ENCODE measurements around the gene CUBN. TPM values are rescaled to one million over a fixed set of nuclear protein-coding genes. Genes with fewer than 3 reads are reported as not detected.

The CUBN gene
- total RNA-seq, 1 donor from 2014 or later, result 0.30 TPM

DNA sequence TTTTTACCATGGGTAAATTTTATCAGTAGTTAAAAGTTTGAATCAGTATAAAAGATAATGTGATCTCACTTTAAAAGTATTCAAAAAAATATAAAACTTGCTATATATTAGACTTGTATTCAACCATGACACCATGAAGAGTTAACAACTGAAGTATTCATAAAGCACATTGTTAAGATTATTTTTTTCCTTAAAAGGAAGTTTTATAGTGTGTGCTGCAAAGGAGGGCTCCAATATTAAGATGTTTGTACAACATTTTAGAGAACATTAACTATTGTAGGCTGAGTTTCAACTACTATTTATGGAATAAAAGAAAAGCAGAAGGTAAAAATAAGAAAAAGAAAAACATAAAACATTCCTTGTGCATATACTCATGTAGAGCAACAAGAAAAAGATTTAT, 24.5 kb upstream of the CUBN start:
- intact Hi-C loops (cut with micrococcal nuclease), result no loop called here
- no peak overlapping the region for H3K27ac Mint-ChIP-seq
- H3K36me3 Mint-ChIP-seq (ENCODE audit: low read depth), result no peaks in the 10 kb centered on the region
- H3K27me3 Mint-ChIP-seq (ENCODE audit: low read depth), result peaks cover 1% of the 10 kb centered on the region
- H3K9me3 Mint-ChIP-seq, result no peaks in the 10 kb centered on the region
- no peak for DNase-seq (ENCODE audit: low spot score)
- no peak overlapping the region for H3K4me3 Mint-ChIP-seq (ENCODE audit: low read depth)
- peaks cover 2% of the 10 kb centered on the region for H3K4me1 Mint-ChIP-seq (ENCODE audit: low read depth)

DNA sequence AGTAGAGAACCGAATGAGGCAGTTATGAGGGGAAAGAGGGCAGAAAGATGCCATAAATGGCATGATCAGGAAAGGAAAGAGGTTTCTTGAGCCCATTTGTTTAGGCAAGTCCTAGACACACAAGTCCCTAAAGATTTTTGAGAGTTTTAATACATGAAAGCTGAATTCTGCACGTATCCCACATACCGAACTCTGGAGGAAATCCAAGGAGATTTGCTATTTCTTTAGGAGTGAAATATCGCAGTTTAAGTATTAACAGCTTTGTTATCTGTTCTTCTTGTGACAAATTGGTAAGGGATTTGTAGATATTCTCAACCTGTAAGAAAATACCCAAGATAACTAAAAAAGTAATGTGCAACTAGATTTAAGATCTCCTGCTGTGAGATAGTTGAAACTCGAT, 23.7 kb upstream of the CUBN start:
- intact Hi-C loops (cut with micrococcal nuclease), result no loop called here

DNA sequence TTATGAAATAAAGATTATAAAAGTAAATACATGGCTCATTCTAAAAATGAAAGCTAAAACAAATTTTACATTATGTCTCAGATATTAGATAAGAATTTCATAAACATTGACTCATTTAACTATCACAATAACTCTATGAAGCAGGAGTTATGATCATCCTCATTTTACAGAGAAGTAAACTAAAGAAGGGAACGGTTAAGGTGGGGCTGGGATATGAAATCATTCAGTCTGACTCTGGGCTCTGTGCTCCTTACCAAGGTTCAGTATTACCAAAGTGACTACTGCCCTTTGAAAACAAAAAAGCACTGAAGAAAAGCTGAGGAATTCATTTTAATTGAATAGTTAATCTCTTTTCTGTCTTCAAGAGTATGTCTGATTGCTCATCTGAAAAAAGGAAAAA, 22.1 kb upstream of the CUBN start:
- no peaks in the 10 kb centered on the region for H3K36me3 Mint-ChIP-seq (ENCODE audit: low read depth)
- intact Hi-C loops (cut with micrococcal nuclease), result no loop called here

More for the DNA sequence above, 23.7 kb upstream of the CUBN start:
- H3K27me3 Mint-ChIP-seq (ENCODE audit: low read depth), result peaks cover 1% of the 10 kb centered on the region
- no peaks in the 10 kb centered on the region for H3K9me3 Mint-ChIP-seq
- no peak overlapping the region for H3K27ac Mint-ChIP-seq
- no peak for DNase-seq (ENCODE audit: low spot score)
- no peaks in the 10 kb centered on the region for H3K36me3 Mint-ChIP-seq (ENCODE audit: low read depth)
- no peak overlapping the region for H3K4me3 Mint-ChIP-seq (ENCODE audit: low read depth)
- peaks cover 2% of the 10 kb centered on the region for H3K4me1 Mint-ChIP-seq (ENCODE audit: low read depth)

DNA sequence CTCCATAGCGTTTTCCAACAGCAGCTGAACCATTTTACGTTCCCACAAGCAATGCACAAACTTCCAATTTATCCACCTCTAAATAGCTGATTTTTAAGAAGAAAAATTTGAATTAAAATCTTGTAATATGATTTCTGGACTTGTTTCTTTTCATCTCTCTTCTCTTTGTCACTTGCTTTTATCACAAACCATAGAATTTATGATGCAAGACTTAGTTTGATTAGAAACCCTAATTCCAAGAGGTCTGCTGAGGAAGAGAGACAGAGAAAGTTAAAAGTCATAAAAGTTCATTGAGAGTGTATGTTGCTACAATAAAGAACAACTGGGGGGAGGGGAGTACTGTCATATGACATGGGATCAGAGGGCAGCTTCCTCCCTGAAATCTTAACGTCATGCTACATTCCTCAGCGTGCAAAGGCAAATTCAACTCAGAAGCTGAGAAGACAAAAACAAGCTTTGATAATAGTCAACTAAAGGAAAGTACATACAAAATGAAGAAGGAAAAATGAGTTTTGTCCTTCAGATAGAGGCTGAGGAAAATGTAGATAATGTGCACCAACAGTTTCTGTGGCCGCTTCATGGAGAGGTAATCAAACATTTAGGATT, 18.4 kb upstream of the CUBN start:
- H3K36me3 Mint-ChIP-seq (ENCODE audit: low read depth), result no peaks in the 10 kb centered on the region
- H3K4me3 Mint-ChIP-seq (ENCODE audit: low read depth), result no peak overlapping the region
- no peak for DNase-seq (ENCODE audit: low spot score)
- H3K9me3 Mint-ChIP-seq, result no peaks in the 10 kb centered on the region
- no peak overlapping the region for H3K27ac Mint-ChIP-seq
- H3K4me1 Mint-ChIP-seq (ENCODE audit: low read depth), result peaks cover 26% of the 10 kb centered on the region
- peaks cover 1% of the 10 kb centered on the region for H3K27me3 Mint-ChIP-seq (ENCODE audit: low read depth)
- intact Hi-C loops (cut with micrococcal nuclease), result no loop called here

More for the DNA sequence above, 22.1 kb upstream of the CUBN start:
- peaks cover 1% of the 10 kb centered on the region for H3K27me3 Mint-ChIP-seq (ENCODE audit: low read depth)
- H3K4me3 Mint-ChIP-seq (ENCODE audit: low read depth), result no peak overlapping the region
- no peak overlapping the region for H3K27ac Mint-ChIP-seq
- peaks cover 2% of the 10 kb centered on the region for H3K4me1 Mint-ChIP-seq (ENCODE audit: low read depth)
- H3K9me3 Mint-ChIP-seq, result no peaks in the 10 kb centered on the region
- no peak for DNase-seq (ENCODE audit: low spot score)

DNA sequence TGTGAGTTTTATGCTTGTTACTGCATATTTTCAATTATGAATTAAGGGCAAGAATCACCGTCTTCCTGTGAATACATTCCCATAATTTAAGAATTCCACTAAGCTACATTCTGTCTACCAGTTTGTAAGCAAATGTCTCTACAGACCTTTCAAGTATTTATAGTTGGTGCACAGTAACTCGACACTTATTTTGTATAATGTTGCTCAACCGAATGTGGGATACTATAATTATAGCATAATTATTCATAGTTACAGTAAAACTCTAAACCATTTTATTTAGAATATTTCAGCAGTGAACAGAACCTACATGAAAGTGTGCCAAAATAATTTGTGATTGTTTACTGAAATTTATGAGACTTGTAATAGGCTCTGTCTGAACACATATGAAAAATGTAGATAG, 17.3 kb upstream of the CUBN start:
- H3K4me1 Mint-ChIP-seq (ENCODE audit: low read depth), result peaks cover 30% of the 10 kb centered on the region
- peaks cover 1% of the 10 kb centered on the region for H3K27me3 Mint-ChIP-seq (ENCODE audit: low read depth)
- H3K36me3 Mint-ChIP-seq (ENCODE audit: low read depth), result no peaks in the 10 kb centered on the region
- no peak for DNase-seq (ENCODE audit: low spot score)
- no peak overlapping the region for H3K4me3 Mint-ChIP-seq (ENCODE audit: low read depth)
- intact Hi-C loops (cut with micrococcal nuclease), result no loop called here
- no peaks in the 10 kb centered on the region for H3K9me3 Mint-ChIP-seq
- no peak overlapping the region for H3K27ac Mint-ChIP-seq

DNA sequence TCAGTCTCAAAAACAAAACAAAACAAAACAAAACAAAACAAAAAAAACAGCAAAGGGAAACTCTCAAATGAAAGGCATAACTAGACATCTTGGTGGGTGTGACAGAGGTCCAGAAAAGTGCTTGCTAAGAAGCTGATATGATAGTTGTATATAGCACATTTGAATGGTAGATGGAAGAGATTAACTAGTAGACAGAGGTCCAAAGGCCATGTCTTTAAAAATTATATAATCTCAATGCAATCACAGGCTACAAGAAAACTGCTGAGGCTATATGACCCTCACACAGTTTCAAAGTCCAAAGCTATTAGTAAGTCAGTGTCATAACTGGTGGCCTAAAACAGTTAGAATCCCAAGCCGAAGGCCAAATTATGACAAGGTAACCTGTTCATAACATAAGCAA, 15.6 kb upstream of the CUBN start:
- intact Hi-C loops (cut with micrococcal nuclease), result loop anchor here (2.0 kb wide), 2 partner anchors 84 to 116 kb away; partner anchors contain the start of gene VIM
- no peak for DNase-seq (ENCODE audit: low spot score)
- H3K27me3 Mint-ChIP-seq (ENCODE audit: low read depth), result peaks cover 1% of the 10 kb centered on the region
- H3K4me3 Mint-ChIP-seq (ENCODE audit: low read depth), result no peak overlapping the region
- peaks cover 37% of the 10 kb centered on the region for H3K4me1 Mint-ChIP-seq (ENCODE audit: low read depth)
- no peaks in the 10 kb centered on the region for H3K9me3 Mint-ChIP-seq
- no peaks in the 10 kb centered on the region for H3K36me3 Mint-ChIP-seq (ENCODE audit: low read depth)
- peak overlapping the region; percentile 50 for H3K27ac Mint-ChIP-seq

DNA sequence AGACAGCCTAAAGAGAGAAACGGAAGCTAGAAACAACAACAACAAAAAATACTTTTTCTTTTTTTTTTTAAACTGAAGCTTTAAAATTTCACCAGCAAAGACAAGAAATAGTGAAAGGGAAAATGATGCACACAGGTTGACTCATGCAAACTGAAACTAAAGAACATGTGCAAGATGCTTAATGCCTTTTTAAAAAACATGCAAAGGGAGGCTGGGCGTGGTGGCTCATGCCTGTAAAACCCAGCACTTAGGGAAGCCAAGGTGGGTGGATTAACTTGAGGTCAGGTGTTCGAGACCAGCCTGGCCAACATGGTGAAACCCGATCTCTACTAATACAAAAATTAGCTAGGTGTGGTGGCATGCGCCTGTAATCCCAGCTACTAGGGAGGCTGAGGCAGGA, 15.1 kb upstream of the CUBN start:
- DNase-seq (ENCODE audit: low spot score), result peak; percentile 50
- H3K4me1 Mint-ChIP-seq (ENCODE audit: low read depth), result peaks cover 37% of the 10 kb centered on the region
- H3K4me3 Mint-ChIP-seq (ENCODE audit: low read depth), result no peak overlapping the region
- peaks cover 1% of the 10 kb centered on the region for H3K27me3 Mint-ChIP-seq (ENCODE audit: low read depth)
- intact Hi-C loops (cut with micrococcal nuclease), result loop anchor here (1.0 to 2.0 kb wide), 3 partner anchors 84 to 142 kb away; partner anchors contain the start of gene VIM
- peak overlapping the region; percentile 50 for H3K27ac Mint-ChIP-seq
- H3K9me3 Mint-ChIP-seq, result no peaks in the 10 kb centered on the region
- H3K36me3 Mint-ChIP-seq (ENCODE audit: low read depth), result no peaks in the 10 kb centered on the region

DNA sequence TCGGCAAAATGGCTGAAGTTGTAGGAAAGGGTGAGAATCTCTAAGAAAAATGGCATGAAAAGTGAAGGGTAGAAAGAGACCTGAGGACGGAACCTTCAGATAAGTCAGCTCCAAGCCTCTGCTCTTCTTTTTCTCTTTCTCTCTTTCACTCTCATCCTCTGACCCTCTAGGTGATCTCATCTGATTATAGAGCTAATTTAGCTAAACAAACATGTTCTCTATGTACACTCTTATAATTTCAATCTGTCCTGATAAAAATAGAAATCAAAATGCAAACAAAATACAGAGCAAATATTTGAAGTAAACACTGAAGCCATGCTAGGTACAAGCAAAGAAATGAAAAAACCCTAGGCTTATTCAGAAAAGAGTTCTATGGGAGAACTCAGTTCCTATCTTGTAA, 14.4 kb upstream of the CUBN start:
- H3K36me3 Mint-ChIP-seq (ENCODE audit: low read depth), result no peaks in the 10 kb centered on the region
- no peaks in the 10 kb centered on the region for H3K9me3 Mint-ChIP-seq
- H3K4me1 Mint-ChIP-seq (ENCODE audit: low read depth), result peaks cover 37% of the 10 kb centered on the region
- no peak overlapping the region for H3K27ac Mint-ChIP-seq
- intact Hi-C loops (cut with micrococcal nuclease), result loop anchor here (1.0 to 2.0 kb wide), 3 partner anchors 85 to 142 kb away; partner anchors contain the start of gene VIM
- DNase-seq (ENCODE audit: low spot score), result no peak
- no peak overlapping the region for H3K4me3 Mint-ChIP-seq (ENCODE audit: low read depth)
- peaks cover 5% of the 10 kb centered on the region for H3K27me3 Mint-ChIP-seq (ENCODE audit: low read depth)

DNA sequence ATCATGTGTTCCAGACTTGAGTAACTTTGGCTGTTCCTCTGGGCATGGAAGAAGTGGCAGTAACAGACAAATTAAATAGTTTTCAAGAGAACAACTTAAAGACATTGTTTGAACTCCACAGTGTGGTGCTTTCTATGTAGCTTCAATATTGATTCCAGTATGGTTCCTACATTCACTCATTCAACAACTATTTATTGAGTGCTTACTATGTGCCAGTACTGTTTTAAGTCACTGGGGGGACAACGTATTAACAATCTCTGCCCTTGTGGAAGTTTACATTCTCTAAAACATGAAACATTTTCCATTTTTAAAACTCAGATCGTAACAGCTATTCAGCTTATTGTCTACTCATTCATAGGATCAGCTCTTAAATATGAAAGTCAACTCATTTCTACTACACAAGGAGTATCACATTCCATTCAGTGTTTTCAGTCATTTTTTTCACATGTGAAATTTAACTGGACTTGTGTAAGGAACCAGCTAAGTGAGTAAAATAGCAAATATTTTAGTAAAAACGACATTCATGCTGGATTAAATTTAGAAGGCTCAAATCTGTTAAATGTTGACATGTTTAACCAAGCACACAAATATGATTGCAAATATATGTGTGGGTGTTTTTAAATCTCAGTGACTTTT, 13.6 kb upstream of the CUBN start:
- Mint-ChIP-seq H3K27me3 (ENCODE audit: low read depth) (peaks cover 5% of the 10 kb centered on the region), H3K27ac (no peak overlapping the region), H3K36me3 (ENCODE audit: low read depth) (no peaks in the 10 kb centered on the region), H3K4me1 (ENCODE audit: low read depth) (peaks cover 37% of the 10 kb centered on the region), H3K4me3 (ENCODE audit: low read depth) (no peak overlapping the region), H3K9me3 (no peaks in the 10 kb centered on the region)
- intact Hi-C loops (cut with micrococcal nuclease), result no loop called here
- DNase-seq (ENCODE audit: low spot score), result no peak

DNA sequence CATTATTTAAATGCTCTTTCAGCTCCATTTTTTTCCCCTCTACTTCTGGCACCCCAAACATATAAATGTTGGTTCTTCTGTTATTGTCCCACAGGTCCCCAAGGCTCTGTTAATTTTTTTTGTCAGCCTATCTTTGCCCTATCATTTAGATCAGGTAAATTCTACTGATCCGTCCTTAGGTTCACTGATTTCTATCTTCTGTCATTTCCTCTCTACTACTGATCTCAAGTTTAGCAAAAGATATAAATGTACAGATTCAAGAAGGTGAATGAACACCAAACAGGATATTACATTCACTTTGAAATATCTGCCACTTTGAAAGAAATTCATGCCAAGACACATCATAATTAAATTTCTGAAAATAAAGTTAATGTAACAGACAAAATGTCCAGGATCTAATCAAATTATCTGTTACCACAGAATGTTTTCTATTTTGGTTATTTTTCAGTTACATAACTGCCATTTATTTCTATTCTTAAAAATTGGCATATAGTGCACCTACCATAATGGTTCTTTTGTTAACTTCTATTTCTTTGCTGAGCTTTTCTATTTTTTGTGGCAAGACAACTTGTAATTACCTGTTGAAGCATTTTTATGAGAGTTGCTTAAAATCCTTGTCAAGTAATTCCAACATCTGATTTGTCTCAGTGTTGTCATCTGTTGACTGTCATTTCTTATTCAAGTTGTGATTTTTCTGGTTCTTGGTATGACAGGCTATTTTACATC, 12.1 kb upstream of the CUBN start:
- H3K4me3 Mint-ChIP-seq (ENCODE audit: low read depth), result no peak overlapping the region
- intact Hi-C loops (cut with micrococcal nuclease), result no loop called here
- peaks cover 10% of the 10 kb centered on the region for H3K27me3 Mint-ChIP-seq (ENCODE audit: low read depth)
- H3K4me1 Mint-ChIP-seq (ENCODE audit: low read depth), result peaks cover 37% of the 10 kb centered on the region
- no peak overlapping the region for H3K27ac Mint-ChIP-seq
- no peak for DNase-seq (ENCODE audit: low spot score)
- H3K36me3 Mint-ChIP-seq (ENCODE audit: low read depth), result no peaks in the 10 kb centered on the region
- H3K9me3 Mint-ChIP-seq, result no peaks in the 10 kb centered on the region

DNA sequence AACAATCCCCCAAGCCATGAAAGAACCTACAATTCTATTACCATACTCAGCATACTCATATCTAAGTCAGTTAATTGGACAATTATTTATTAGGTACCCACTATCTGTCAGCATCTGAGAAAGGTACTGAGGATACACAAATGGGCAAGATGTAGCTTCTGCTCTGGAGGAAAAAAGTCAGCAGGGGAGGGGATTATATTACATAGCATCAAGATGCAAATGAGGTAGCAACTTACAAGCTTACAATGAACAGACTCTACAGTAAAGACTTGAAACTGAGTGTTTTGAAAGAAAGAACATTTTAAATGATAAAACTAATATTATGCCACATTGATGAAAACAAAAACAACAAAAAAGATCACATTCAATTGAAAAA, 10.8 kb upstream of the CUBN start:
- Mint-ChIP-seq H3K4me3 (ENCODE audit: low read depth) (no peak overlapping the region), H3K9me3 (no peaks in the 10 kb centered on the region), H3K27me3 (ENCODE audit: low read depth) (peaks cover 13% of the 10 kb centered on the region), H3K36me3 (ENCODE audit: low read depth) (no peaks in the 10 kb centered on the region), H3K27ac (no peak overlapping the region), H3K4me1 (ENCODE audit: low read depth) (peaks cover 30% of the 10 kb centered on the region)
- intact Hi-C loops (cut with micrococcal nuclease), result no loop called here
- DNase-seq (ENCODE audit: low spot score), result no peak

DNA sequence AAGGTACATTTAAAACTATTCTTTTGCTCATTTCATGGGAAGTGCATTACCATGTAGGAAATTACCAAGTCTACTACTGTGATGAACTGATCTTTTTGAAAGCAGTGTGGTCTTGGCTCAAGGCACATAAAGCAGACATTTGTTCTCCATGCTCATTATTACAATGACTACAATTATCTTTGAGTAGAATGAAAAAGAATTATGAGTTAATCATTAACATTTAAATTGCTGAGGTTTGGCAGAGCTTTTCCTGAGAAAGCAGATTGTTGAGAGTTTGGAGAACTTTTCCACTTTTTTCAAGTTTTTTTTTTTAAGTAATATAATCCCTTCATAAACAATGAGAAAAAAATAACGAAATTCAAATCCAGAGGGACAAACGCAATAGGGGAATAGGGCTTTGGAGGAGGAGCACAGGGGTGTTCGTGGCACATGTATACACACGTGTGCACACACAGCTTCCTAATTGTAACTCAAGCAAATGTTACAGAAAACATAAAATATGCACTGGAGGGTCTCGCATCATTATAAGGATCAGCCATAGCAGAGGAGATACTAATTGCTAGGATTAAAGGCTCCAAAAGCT, 8.9 kb upstream of the CUBN start:
- no peak for DNase-seq (ENCODE audit: low spot score)
- no peak overlapping the region for H3K27ac Mint-ChIP-seq
- no peak overlapping the region for H3K4me3 Mint-ChIP-seq (ENCODE audit: low read depth)

More for the DNA sequence above, 8.9 kb upstream of the CUBN start:
- Mint-ChIP-seq H3K27me3 (ENCODE audit: low read depth) (peaks cover 20% of the 10 kb centered on the region), H3K36me3 (ENCODE audit: low read depth) (no peaks in the 10 kb centered on the region), H3K9me3 (no peaks in the 10 kb centered on the region), H3K4me1 (ENCODE audit: low read depth) (peaks cover 15% of the 10 kb centered on the region)
- intact Hi-C loops (cut with micrococcal nuclease), result no loop called here

Data from activated T-helper 2 cell treated with anti-CD3 and anti-CD28 coated beads, Interferon-gamma antibody, Interleukin-2, Interleukin-4, amounts not matched to agents 10 μg/mL and 5 μg/mL and 100 μg/mL, durations not matched to agents 14 hours and 24 hours and 36 hours (primary cell).